ENCODE data around the gene ANKRD17. TPM values are rescaled to one million over a fixed set of nuclear protein-coding genes. Genes with fewer than 3 reads are reported as not detected.

The ANKRD17 gene
- total RNA-seq, 1 experiment from 2014 or later = 33.1 TPM

DNA sequence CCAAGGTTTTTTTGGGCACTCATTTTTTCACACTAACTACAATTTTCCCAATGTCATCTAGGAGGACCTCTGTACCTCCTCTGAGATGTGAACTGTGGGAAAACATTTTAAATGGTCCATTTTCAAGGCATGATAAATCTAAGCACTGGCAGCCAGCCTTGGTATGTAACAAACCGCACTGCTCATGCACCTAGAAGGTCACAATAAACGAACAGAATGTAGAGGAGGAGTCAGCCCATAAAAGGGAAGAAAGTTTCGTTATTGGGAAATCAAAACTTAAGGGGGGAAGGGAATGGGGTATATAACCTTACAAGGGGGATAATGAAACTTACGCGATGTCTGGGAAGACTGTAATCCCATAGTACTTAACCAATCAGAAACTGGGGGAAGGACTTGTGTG lies 205.5 kb downstream of the ANKRD17 start:
- DNase-seq (ENCODE audit: low spot score) = peak; percentile 21

GRCh38 chr4:73051625-73052024 lies 207.0 kb downstream of the ANKRD17 start:
- no peak for DNase-seq (ENCODE audit: low spot score)

DNA sequence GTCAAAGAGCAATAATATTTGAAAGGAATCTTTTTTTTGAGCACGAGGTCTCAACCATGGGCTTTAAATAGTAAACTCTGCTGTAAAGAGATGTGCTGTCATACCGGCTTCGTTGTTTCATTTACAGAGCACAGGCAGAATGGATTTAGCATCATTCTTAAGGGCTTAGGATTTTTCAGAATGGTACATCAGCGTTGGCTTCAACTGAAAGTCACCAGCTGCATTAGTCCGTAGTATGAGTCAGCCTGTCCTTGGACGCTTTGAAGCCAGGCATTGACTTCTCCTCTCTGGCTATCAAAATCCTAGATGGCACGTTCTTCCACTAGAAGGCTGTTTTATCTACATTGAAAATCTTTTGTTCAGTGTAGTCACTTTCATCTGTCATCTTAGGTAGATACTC lies 212.7 kb downstream of the ANKRD17 start:
- no peak for DNase-seq (ENCODE audit: low spot score)

- no peak for DNase-seq (ENCODE audit: low spot score)
Measured at GRCh38 chr4:73037057-73037456, 221.5 kb downstream of the ANKRD17 start.

DNA sequence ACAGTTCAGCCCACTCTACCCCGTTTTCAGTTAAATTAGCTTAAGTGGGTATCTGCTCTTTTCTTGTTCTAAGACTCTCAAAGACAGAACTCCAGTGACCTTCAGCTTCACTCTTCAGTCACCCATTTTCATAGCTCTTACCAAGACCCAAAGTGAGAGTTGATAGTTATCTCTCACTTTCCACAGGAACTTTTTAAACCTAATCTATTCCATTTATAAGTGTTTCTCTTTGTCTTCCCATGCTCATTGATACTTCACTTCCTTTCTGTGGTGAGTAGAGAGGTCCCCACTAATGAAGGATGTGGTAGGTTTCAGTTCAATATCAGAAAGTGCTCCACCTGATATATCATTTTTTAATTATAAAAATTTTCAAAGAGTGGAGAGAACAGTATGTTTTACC lies 222.5 kb downstream of the ANKRD17 start:
- no peak for DNase-seq (ENCODE audit: low spot score)

GRCh38 chr4:73034896-73035295 lies 223.7 kb downstream of the ANKRD17 start:
- DNase-seq (ENCODE audit: low spot score) = peak; percentile 49

DNA sequence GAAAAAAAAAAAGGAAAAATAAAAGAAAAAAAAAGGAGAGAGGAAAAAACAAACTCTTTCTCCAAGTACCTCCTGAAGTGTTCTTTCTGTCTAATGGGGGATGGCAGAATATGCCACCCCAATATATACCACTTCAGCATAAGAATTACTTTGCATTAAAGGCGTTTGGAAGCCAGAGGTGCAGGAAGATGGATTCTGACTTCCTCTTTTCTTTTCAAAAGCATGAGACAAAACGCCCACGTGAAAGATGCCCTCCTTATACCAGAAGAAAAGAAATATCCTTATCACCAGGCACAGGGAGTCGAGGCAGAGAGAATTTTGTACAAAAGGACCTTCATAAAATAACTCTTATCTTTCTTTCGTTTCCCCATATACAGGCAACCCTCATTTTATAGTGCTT lies 230.0 kb downstream of the ANKRD17 start:
- no peak for DNase-seq (ENCODE audit: low spot score)

Other genes starting within 250 kb of the ANKRD17 start
- 21.8 and 38.0 TPM in 2 replicates for gene COX18, start 189.1 kb downstream of the ANKRD17 start, total RNA-seq (2014; rRNA removed; shearing (Covaris generic))
- not detected in 2 replicates for gene ALB, start 145.5 kb upstream of the ANKRD17 start, total RNA-seq (2014; rRNA removed; shearing (Covaris generic))
- gene AFP, start 177.4 kb upstream of the ANKRD17 start, total RNA-seq (2014; rRNA removed; shearing (Covaris generic)) = 7.3 and 11.0 TPM in 2 replicates
- gene AFM, start 222.9 kb upstream of the ANKRD17 start, total RNA-seq (2014; rRNA removed; shearing (Covaris generic)) = not detected in 2 replicates

Data from H4 (cell line).